HUES64 (cell line): ENCODE measurements around the gene SECISBP2.
"Not testable (repeated sequence)": the region's sequence is repeated elsewhere in the genome, so short reads cannot be mapped to it uniquely, and the experiment has no call there.

ENCODE experiments used
- H3K27ac ChIP-seq: 2 replicates; pipeline ENCODE4 v1.7.0; 2013; ENCODE audit warnings: low read depth, low read length, inconsistent platforms
- H3K27me3 ChIP-seq: 2 replicates; pipeline ENCODE4 v1.6.1; 2013; ENCODE audit warnings: mild to moderate bottlenecking, low read length; ENCODE audit not compliant: insufficient read depth
- H3K36me3 ChIP-seq: 2 replicates; pipeline ENCODE4 v1.6.1; 2013; ENCODE audit warnings: mild to moderate bottlenecking, low read length; ENCODE audit not compliant: insufficient read depth
- H3K4me1 ChIP-seq: 2 replicates; pipeline ENCODE4 v1.6.1; 2013; ENCODE audit warnings: mild to moderate bottlenecking, low read length, moderate library complexity; ENCODE audit not compliant: insufficient read depth
- H3K4me3 ChIP-seq: 2 replicates; pipeline ENCODE4 v1.5.1; 2013; ENCODE audit warnings: mild to moderate bottlenecking, low read length, moderate library complexity
- H3K9ac ChIP-seq: 2 replicates; pipeline ENCODE4 v1.6.1; 2013; ENCODE audit warnings: mild to moderate bottlenecking, low read depth, low read length
- H3K9me3 ChIP-seq: 2 replicates; pipeline ENCODE4 v1.6.1; 2013; ENCODE audit warnings: low read depth, low read length; ENCODE audit not compliant: insufficient read depth
- WGBS: fragments of 150-250, 120-280 bp; methylation state at CpG from one replicate; pipeline ENCODE4 v1.1.7; 2013; ENCODE audit warnings: missing lambda C conversion rate; 5-methylcytosine and 5-hydroxymethylcytosine counted together

The SECISBP2 gene

GRCh38 chr9:89365532-89365912, 47.2 kb downstream of the SECISBP2 start:
- no peak overlapping the region for H3K9ac ChIP-seq
- H3K4me3 ChIP-seq, result no peak overlapping the region
- no peaks in the 10 kb centered on the region for H3K27me3 ChIP-seq
- H3K36me3 ChIP-seq, result peaks cover 22% of the 10 kb centered on the region
- no peaks in the 10 kb centered on the region for H3K4me1 ChIP-seq
- WGBS, result 96% methylated on average over 2 of the region's 2 CpGs
- H3K9me3 ChIP-seq, result no peaks in the 10 kb centered on the region
- no peak overlapping the region for H3K27ac ChIP-seq

DNA sequence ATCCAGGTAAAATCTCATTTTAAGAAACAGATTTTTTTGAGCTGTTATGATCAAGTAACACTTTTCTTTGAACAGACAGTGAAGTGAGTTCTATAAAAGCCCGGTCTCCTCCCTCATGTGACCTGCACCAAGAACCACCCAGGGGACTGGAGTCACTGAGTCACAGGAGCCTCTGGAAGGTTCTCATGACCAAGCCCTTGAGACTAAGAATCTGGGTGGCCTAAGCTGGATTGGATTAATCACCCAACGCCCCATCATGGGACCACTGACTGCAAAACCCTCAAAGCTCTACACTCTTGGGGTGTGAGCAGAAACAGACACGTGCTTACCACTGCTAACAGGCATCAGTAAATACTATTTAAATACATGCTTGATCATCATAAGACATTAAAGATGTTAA, 48.4 kb downstream of the SECISBP2 start:
- Histone ChIP-seq H3K27me3 (no peaks in the 10 kb centered on the region), H3K9ac (no peak overlapping the region), H3K4me1 (no peaks in the 10 kb centered on the region), H3K9me3 (no peaks in the 10 kb centered on the region), H3K36me3 (peaks cover 11% of the 10 kb centered on the region), H3K27ac (no peak overlapping the region), H3K4me3 (no peak overlapping the region)
- WGBS, result 90% methylated on average over 3 of the region's 3 CpGs

DNA sequence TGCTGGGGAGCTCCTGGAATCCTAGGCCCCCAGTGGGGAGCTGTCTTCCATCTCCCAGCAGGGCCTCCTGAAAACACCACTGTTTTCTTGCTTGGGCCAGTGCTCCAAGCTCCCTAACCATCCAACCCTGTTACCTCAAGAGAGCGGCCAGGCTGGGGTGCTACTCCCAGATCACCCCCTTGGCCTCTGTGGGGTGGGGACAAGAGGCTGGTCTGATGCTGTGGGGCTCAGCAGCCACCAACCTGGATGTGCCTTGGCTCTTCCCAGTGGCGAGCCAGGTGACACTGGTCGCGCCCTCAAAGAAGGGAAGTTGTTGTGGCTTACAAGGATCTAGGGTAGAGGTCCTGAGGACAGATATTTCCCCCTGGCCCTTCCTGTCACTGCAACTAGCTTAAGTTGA, 49.0 kb downstream of the SECISBP2 start:
- Histone ChIP-seq H3K27ac (no peak overlapping the region), H3K27me3 (no peaks in the 10 kb centered on the region), H3K9ac (no peak overlapping the region), H3K4me3 (no peak overlapping the region), H3K9me3 (no peaks in the 10 kb centered on the region), H3K4me1 (no peaks in the 10 kb centered on the region), H3K36me3 (peaks cover 5% of the 10 kb centered on the region)
- WGBS, result 98% methylated on average over 4 of the region's 4 CpGs

DNA sequence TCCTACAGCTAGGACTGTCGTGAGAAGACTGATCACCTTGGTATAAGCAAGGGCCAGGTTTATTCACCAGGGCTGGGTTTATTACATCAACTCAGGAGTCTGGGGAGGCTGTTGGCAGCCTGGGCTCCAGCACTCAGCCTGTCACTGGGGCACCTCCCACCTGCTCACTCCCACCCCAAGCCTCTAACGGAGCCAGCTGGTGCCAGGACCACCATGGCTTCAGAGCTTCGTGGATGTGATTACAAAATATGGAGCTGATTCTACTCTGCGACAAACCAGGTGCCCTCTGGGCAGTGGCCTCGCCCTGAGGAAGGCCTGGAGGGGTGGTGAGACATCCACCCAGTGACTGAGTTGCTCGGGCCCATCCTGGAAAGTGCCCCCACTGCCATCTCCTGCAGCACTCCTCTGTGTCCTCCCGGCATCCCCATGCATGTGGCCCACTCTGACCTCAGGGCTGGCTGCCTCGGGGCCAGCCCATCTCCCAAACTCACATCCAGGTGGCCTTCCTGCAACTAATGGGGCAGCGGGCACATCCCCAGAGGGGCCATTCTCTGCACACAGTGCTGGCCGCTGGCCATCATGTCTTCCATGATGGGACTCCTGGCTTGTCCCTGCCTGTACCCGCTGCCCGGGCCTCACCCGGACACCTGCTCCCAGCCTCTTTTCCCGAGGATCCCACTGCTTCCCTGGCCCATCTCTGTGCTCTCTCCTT, 49.6 kb downstream of the SECISBP2 start:
- Histone ChIP-seq H3K36me3 (no peaks in the 10 kb centered on the region), H3K9ac (no peak overlapping the region), H3K27me3 (no peaks in the 10 kb centered on the region), H3K4me3 (no peak overlapping the region), H3K27ac (no peak overlapping the region), H3K9me3 (no peaks in the 10 kb centered on the region), H3K4me1 (no peaks in the 10 kb centered on the region)
- WGBS, result 93% methylated on average over 14 of the region's 14 CpGs

- Histone ChIP-seq H3K27me3 (no peaks in the 10 kb centered on the region), H3K27ac (no peak overlapping the region), H3K4me1 (no peaks in the 10 kb centered on the region), H3K36me3 (no peaks in the 10 kb centered on the region), H3K9me3 (no peaks in the 10 kb centered on the region), H3K4me3 (no peak overlapping the region), H3K9ac (no peak overlapping the region)
- 91% methylated on average over 7 of the region's 7 CpGs for WGBS
Observed at GRCh38 chr9:89368550-89368949, 50.2 kb downstream of the SECISBP2 start.

- Histone ChIP-seq H3K4me1 (no peaks in the 10 kb centered on the region), H3K27ac (no peak overlapping the region), H3K36me3 (no peaks in the 10 kb centered on the region), H3K4me3 (no peak overlapping the region), H3K27me3 (no peaks in the 10 kb centered on the region), H3K9me3 (no peaks in the 10 kb centered on the region), H3K9ac (no peak overlapping the region)
- 93% methylated on average over 8 of the region's 8 CpGs for whole genome bisulfite sequencing
Observed at GRCh38 chr9:89368978-89369377, 50.7 kb downstream of the SECISBP2 start.

DNA sequence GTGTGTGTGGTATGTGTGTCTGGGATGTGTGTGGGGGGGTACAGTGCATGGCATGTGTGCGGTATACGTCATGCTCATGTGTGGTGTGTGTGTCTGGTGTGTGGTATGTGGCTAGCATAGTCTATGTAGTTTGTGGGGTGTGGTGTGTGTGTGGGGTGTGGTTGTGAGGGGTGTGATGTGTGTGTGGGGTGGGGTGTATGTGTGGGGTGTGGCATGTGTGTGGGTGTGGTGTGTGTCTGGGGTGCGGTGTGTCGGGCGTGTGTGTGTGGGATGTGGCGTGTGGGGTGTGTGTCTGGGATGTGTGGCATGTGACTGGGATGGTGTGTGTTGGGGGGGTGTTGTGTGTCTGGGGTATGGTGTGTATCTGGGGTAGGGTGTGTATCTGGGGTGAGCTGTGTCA, 52.3 kb downstream of the SECISBP2 start:
- Histone ChIP-seq H3K27ac (no peak overlapping the region), H3K36me3 (no peaks in the 10 kb centered on the region), H3K4me3 (no peak overlapping the region), H3K9me3 (no peaks in the 10 kb centered on the region), H3K4me1 (peaks cover 1% of the 10 kb centered on the region; the same call in 1 of the 2 replicates), H3K27me3 (no peaks in the 10 kb centered on the region), H3K9ac (no peak overlapping the region)
- 88% methylated on average over 6 of the region's 6 CpGs for WGBS

DNA sequence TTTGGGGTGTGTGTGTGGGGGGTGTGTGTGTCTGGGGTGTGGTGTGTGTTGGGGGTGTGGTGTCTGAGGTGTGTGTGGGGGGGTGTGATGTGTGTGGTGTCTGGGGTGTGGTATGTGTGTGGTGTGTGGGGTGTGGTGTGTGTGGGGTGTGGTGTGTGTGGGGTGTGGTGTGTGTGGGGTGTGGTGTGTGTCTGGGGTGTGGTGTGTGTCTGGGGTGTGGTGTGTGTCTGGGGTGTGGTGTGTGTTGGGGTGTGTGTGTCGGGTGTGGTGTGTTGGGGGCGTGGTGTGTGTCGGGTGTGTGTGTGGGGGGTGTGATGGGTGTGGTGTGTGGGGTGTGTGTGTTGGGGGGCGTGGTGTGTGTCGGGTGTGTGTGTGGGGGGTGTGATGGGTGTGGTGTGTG, 53.5 kb downstream of the SECISBP2 start:
- H3K4me3 ChIP-seq, H3K36me3 ChIP-seq, H3K27ac ChIP-seq, H3K27me3 ChIP-seq, H3K9me3 ChIP-seq, H3K9ac ChIP-seq, H3K4me1 ChIP-seq: not testable (repeated sequence)
- 100% methylated on average over 3 of the region's 5 CpGs for WGBS

GRCh38 chr9:89372230-89372816, 54.0 kb downstream of the SECISBP2 start:
- WGBS, result 91% methylated on average over 14 of the region's 14 CpGs
- Histone ChIP-seq H3K27me3 (no peaks in the 10 kb centered on the region), H3K36me3 (peaks cover 2% of the 10 kb centered on the region; the same call in 1 of the 2 replicates), H3K9ac (no peak overlapping the region), H3K4me1 (peaks cover 2% of the 10 kb centered on the region; the same call in 1 of the 2 replicates), H3K4me3 (no peak overlapping the region), H3K9me3 (no peaks in the 10 kb centered on the region), H3K27ac (no peak overlapping the region)

GRCh38 chr9:89372979-89373378, 54.7 kb downstream of the SECISBP2 start:
- no peak overlapping the region for H3K27ac ChIP-seq

GRCh38 chr9:89374176-89374575, 55.9 kb downstream of the SECISBP2 start:
- H3K27me3 ChIP-seq, result no peaks in the 10 kb centered on the region
- no peak overlapping the region for H3K4me3 ChIP-seq
- no peak overlapping the region for H3K27ac ChIP-seq
- peaks cover 2% of the 10 kb centered on the region; the same call in 1 of the 2 replicates for H3K4me1 ChIP-seq
- peaks cover 15% of the 10 kb centered on the region for H3K36me3 ChIP-seq
- no peak overlapping the region for H3K9ac ChIP-seq
- 95% methylated on average over 4 of the region's 4 CpGs for WGBS
- H3K9me3 ChIP-seq, result no peaks in the 10 kb centered on the region

More at GRCh38 chr9:89372979-89373378, 54.7 kb downstream of the SECISBP2 start:
- Histone ChIP-seq H3K9ac (no peak overlapping the region), H3K36me3 (peaks cover 5% of the 10 kb centered on the region; the same call in 1 of the 2 replicates), H3K4me1 (peaks cover 2% of the 10 kb centered on the region; the same call in 1 of the 2 replicates), H3K9me3 (no peaks in the 10 kb centered on the region), H3K4me3 (no peak overlapping the region), H3K27me3 (no peaks in the 10 kb centered on the region)
- 93% methylated on average over 8 of the region's 8 CpGs for WGBS
